ENCODE data around the gene CCDC201.

The CCDC201 gene

DNA sequence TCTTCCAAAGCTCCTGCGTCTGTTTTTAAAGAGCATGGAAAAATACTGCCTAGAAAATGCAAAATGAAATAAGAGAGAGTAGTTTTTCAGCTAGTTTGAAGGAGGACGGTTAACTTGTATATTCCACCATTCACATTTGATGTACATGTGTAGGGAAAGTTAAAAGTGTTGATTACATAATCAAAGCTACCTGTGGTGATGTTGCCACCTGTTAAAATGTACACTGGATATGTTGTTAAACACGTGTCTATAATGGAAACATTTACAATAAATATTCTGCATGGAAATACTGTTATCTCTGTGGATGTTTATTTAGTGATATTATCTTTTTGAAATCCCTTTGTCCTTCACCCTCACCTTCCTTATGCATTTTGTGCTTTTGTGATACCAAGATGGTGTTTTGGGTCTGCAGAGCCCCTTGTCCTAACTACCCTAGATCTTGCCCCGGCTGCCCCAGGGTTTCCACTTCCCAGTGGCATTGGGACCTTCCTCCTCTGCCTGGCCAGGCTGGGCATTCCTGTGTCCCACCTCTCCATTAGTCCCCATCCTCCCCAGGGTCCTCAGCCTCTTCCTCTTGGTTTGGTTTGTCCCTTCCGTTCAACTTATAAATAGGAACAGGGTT lies 20.6 kb upstream of the CCDC201 start:
- no peak for DNase-seq (ENCODE audit: low read depth in 2 of 2)

DNA sequence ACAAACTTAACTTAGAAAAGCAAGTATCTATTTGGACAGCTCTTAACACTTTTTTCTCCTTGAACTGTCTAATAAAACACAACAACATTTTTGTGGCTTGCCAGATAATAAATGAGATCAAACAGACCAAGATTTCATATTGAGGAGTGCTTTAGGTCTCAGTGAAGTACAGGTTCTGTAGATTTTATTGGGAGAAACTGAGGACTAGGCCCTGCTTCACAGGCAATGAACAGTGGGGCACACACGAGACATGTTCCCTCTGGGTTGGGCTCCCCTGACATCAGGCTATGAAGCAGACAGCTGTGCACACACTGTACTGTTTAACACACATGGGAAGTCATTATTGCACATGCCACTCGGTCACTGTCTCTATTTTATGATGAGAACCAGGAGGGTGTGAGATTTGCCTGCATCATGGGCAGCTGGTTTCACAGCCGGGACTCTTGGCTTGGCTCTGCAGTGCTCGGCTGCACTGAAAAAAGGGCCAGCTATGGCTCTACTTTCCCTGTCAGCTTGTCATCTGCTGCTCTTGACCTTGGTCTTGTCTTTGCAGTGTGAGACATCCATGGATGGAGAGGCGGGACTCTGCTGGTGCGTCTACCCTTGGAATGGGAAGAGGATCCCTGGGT lies 19.6 kb upstream of the CCDC201 start:
- DNase-seq (ENCODE audit: low read depth in 2 of 2): no peak

DNA sequence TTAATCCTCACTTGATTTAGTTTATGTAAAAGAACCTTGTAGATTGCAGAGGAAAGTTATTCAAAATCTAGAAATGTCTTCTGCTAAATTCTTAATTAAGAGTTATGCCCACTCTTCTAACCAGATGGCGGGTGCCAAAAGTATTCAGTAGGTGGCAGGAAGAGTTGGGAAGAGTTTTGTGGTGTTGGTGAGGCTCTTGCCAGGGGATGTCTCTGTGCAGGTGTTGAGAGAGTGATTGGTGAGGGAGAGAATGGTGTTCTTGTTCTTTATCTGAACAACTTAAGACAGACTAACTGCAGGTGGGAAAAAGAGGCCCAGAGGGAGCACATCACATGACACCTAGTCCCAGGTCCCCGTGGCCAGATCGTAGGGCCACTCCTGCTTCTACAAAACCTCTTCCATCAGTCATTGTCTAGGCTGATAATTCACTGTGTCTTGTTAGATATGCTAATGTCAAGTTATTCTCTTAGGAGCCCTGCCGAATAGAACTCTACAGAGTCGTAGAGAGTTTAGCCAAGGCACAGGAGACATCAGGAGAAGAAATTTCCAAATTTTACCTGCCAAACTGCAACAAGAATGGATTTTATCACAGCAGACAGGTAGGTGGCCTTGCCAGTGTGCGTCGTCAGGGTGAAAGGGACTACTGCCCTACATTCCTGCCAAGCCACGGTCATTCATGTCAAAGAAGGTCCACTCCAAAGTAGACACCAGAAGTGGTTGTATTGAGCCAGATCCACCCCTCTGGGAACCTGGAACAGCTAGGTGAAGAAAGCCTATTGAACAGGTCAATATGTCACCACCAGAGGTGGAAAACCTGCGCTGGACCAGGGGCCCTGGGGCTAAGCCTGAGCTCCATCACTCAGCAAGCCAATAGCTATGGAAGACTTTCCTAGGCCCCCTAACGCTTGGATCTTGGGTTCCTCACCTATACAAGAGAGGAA lies 18.9 kb upstream of the CCDC201 start:
- DNase-seq (ENCODE audit: low read depth in 2 of 2): no peak

DNA sequence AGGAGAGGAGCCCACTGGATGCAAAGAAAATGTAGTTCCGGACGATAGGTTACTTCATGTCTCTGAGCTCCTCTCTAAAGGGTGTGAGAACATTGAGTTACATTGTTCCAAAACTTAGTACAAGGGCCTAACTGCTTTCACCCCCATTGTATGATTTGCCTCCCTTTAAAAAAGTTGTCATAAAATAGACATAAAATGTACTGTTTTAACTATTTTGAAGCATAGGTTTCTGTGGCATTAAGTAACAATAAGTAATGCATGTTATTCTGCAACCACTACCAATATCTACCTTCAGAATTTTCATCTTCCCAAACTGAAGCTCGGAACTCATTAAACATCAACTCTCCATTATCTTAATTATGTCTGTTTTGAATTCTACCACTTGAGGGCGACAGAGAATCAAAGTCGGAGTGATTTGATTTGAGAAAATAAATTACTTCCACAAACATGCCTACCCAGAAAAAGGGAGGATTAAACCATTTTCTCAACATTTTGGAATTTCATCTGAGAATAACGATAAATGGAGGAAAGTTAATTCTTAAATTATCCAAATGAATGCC lies 18.1 kb upstream of the CCDC201 start:
- DNase-seq (ENCODE audit: low read depth in 2 of 2): no peak

DNA sequence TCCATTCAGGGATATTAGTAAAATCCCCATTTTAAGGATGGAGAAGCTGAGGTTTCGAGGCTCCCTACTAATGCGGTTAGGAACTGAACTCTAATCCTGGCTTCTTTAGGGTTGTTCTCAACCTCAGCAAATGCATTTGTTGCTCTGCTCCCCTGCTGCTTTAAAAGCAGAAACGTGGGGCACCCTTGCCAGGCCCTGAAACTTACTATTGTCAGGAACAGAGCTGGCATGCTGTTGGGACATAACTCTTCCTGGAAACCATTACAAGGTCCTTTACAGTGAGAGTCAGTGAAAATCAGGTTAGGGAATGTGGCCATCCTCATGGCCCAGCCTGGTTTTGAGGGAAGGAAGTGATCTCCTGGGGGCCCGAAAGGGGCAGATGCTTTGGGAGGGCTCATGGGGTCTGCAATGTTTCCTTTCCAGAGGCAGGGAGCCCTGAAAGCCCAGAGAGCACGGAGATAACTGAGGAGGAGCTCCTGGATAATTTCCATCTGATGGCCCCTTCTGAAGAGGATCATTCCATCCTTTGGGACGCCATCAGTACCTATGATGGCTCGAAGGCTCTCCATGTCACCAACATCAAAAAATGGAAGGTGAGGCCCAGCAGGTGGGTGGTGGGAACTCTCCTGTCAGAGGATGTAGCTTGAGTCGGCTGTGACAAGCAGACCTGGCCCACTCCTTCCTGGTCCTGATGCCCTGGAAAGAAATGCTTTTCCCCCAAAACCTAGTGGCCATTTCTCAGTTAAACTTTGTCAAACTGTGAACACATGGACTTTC lies 17.4 kb upstream of the CCDC201 start:
- DNase-seq (ENCODE audit: low read depth in 2 of 2): no peak

DNA sequence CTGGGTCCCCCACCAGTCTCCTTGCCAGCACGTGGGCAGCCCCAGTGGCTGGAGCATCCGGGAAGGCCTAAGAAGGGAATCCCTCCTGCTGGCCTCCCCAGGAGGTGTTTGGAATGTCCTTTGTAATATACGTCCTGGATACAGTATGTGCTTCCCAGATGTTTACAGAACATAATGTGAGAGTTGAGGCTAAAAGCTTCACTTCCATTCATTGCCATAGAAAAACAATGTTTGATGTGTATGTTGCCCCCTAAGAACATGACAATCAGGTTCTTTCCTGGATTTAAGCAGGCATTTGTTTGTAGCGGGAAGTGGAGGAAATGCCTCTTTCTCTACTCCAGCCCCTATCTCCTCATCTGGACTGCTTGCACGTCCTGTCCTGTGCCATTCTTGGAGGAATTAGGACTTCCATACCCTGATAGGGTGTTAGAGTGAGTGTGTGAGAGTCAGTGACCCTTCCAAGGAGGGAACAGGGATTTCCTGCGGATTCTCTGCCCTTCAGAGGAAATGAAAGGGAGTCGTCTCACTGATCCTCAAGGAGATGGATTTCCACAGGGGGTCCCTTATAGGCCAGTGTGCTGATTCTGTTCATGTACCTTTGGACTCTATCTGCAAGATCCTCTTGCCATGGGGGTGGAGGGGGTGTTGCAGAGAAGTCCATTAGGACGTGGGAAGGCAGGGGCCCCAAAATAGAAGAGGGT lies 16.6 kb upstream of the CCDC201 start:
- no peak for DNase-seq (ENCODE audit: low read depth in 2 of 2)

DNA sequence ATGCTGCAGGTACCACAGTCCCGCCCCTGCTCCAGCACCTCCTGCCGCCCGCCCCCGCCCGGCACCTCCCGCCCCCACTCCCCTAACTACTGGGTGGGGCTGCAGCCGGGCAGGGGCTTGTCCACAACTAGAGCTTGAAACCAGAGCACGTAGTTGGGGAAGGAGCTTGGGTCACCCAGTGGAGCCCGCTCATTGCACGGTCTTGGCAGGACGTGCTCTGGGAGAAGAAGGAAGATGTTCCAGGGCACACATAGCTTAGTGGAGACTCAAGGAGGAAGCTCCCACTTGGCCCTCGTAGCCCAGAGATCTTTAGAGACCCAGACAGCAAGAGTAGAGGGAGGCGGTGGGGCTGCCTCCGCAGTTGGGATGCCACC lies 16.1 kb upstream of the CCDC201 start:
- no peak for DNase-seq (ENCODE audit: low read depth in 2 of 2)

DNA sequence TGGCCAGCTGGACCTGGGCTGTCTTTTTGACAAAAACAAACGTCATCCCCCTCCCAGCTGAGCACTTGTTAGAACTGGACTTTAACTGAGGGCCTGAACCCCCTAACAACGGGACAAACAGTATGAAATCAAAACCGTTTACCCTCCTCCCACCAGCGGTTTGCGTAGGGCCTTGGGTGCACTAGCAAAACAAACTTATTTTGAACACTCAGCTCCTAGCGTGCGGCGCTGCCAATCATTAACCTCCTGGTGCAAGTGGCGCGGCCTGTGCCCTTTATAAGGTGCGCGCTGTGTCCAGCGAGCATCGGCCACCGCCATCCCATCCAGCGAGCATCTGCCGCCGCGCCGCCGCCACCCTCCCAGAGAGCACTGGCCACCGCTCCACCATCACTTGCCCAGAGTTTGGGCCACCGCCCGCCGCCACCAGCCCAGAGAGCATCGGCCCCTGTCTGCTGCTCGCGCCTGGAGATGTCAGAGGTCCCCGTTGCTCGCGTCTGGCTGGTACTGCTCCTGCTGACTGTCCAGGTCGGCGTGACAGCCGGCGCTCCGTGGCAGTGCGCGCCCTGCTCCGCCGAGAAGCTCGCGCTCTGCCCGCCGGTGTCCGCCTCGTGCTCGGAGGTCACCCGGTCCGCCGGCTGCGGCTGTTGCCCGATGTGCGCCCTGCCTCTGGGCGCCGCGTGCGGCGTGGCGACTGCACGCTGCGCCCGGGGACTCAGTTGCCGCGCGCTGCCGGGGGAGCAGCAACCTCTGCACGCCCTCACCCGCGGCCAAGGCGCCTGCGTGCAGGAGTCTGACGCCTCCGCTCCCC lies 15.5 kb upstream of the CCDC201 start, which contains the start of gene IGFBP1:
TSS of gene IGFBP1 (plus strand) at position 304 of the 808 bp plus-strand sequence. CDS start at position 469, 165 bp downstream.
- DNase-seq (ENCODE audit: low read depth in 2 of 2): no peak

DNA sequence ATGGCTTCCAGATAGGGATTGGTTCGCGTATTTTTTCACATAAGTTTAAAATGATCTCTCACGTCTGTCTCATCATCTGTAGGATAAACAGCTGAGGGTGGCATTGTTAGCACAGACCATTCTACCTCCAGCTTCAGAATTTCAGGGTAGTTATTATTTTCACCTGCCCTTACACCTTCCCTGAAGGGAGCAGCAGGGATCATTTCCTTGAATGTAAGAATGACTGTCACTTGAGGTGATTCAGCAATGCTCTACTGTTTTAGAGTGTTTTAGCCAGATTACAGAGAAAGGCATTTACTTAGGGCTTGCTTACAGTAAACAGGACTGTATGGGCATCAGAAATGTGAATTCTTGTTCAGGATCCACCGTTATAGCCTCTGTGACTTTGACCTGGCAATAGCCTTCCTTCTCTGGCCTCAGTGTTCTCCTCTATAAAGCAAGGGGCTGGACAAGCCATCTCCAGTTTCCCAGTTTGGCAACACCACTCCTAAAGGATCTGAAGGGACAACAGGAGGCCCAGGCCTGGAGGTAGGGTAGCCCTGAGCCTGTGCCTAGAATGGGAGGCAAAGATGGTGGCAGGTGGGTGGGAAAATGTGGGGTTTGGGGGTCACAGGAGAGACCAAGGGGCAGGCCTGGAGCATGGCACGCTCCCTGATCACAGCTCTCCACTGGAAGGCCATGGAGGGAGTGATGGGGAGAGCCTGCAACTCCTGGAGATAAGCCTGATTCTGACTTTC lies 14.2 kb upstream of the CCDC201 start:
- DNase-seq (ENCODE audit: low read depth in 2 of 2): no peak

DNA sequence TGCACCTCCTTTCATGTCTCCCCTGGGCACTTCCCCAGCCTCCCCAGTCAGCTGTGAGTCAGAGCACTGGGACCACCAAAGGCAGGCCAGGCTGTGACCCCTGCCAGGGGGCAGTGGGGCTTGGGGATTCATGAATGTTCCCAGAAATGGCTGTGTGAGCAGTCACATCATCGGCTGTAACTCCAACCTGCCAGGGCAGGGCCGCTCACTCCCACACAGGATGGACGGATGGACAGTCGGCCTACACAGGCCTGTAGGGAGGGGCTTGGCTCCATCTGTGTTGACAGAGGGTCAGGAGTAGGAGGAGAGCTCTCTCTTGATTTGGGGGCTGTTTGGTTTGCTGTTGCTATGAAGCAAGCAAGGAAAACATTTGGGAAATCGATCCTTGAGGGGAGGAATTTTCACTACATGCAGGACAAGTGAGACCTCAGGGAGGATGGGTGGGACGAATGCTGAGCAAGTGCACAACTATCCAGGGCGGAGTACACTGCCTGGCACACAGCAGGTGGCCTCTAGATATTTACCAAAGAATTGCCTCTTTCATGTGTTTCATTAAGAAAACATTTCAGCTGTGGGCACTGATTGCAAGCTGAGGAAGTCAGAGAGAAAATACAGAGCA lies 12.5 kb upstream of the CCDC201 start:
- no peak for DNase-seq (ENCODE audit: low read depth in 2 of 2)

DNA sequence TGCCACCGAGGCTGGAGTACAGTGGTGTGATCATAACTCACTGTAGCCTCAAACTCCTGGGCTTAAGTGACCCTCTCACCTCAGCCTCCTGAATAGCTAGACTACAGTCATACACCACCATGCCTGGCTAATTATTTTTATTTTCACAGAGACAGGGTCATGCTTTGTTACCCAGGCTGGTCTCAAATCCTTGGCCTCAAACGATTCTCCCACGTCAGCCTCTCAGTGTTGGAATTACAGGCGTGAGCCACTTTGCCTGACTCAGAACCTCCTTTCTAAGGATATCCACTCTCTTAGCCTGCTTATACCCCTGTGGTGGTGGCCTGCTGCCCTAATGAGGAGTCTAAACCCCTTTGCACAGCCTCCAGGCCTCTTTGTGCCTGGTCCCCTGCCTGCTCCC lies 11.3 kb upstream of the CCDC201 start:
- DNase-seq (ENCODE audit: low read depth in 2 of 2): no peak

DNA sequence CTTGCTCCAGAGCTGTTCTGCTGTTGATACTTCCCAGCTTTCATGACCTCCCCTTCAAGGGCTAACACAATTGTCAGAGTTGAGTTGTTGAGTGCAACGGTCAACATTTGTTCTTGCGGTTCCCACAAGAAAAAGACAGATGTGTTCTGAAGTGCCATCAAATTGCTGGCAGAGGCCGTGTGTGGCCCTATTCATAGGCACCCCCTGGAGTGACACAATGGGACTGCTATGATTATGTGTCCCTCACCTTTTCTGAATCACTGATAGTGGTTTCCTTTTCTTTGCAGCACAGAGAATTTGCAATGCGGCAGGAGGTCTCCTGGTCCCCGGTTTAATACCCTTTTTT lies 9.6 kb upstream of the CCDC201 start:
- DNase-seq (ENCODE audit: low read depth in 2 of 2): no peak

DNA sequence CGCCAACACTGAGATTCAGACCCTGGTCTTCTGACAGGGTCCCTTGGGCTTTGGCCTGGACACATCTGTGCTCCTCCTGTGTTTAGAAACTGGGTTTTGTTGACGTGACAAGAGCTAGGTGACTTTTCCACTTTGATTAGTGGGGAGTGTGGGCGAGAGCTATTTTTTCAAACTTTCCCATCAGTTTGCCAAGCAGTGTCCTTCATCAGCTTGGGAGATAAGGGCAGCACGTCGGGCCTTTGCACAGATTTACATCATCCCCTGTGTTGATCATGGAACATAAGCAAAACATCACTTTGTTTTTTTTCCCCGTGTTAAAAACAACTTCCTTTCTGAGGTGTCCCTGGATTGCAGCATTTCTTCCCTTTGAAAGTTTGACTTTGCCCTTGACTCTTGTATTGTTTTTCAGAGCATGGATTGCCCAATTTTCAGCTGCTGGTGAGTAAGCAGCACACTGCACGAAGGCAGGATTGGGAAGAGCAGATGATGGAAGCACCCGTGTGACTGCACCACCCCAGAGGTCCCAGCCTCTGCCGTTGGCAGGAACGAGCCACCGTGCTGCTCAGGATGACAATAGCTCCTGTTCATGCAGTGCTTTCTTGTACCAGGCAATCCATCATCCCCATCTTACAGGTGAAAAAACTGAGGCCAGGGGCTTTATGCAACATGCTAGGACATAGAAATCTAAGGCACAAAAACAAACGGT lies 9.0 kb upstream of the CCDC201 start:
- DNase-seq (ENCODE audit: low read depth in 2 of 2): no peak

DNA sequence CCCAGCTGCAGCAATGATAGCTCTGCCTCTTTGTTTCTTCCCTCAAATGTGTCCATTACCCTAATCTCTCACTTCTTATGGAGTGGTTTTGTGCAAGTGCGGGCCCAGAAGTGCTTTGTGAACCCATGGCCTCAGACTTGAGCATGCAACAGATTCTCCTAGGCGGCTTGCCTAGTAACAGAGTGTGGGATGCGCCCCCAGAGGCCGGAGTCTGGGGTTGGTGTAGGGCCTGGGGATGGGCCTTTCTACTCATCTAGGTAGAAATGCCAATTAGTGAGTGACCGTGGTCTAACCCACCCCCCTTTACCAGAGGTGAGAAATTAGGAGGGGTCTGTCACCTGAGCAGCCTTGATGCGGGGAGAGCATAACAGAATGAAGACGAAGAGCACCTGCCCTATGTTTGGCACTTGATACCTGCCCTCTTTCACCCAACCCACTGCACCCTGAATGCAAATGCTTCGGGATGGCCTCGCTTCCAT lies 8.4 kb upstream of the CCDC201 start:
- no peak for DNase-seq (ENCODE audit: low read depth in 2 of 2)

DNA sequence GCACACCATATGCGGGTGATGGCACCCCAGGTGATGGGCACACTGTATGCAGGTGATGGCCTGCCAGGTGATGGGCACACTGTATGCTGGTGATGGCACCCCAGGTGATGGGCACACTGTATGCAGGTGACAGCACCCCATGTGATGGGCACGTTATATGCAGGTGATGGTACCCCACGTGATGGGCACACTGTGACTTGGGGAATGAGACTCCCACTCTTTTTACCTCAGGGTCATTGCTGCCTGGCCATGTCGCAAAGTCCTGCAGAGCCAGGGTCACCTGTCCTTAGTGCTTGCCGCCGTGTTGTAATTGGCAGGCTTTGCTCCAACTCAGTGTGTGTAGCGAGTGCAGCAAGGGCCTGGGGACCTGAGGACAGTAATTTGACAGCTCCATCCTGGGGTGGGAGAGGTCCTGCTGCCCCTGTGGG lies 7.6 kb upstream of the CCDC201 start:
- DNase-seq (ENCODE audit: low read depth in 2 of 2): no peak

DNA sequence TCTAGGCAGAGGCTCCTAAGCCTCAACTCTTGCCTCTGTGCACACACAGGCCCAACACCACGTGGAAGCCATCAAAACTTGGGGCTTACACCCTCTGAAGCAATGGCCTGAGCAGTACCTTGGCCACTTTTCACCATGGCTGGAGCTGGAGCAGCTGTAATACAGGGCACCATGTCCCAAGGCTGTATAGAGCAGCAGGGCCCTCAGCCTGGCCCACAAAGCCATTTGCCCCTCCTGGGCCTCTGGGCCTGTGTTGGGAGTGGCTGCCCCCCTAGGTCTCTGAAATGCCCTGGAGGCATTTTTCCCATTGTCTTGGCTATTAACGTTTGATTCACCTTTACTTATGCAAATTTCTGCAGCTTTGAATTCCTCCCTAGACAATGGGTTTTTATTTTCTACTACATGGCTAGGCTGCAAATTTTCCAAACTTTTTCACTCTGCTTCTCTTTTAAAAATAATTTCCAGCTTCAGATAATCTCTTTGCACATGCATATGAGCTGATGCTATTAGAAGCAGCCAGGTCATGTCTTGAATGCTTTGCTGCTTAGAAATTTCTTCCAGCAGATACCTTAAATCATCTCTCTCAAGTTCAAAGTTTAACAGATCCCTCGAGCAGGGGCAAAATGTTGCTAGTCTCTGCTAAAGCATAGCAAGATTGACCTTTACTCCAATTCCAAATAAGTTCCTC lies 5.7 kb upstream of the CCDC201 start:
- no peak for DNase-seq (ENCODE audit: low read depth in 2 of 2)

DNA sequence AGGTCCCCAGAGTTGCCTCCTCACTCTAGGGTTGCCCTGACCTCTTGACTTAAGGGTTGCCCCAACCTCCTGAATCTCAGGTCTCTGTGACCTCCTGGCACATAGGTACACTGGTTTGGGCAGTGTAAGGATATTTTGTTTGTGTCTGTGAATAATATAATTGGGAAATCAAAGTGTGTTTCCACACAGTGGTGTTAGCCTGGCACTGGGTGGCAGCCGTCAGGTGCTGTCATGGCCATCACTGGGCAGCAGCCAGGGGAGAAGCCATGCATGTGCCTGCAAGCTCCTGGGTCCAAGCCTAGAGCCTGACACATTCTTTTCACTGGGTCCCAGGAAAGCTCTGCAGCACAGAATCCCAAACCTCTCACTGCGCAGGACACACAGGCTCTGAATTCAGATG lies 3.6 kb upstream of the CCDC201 start:
- DNase-seq (ENCODE audit: low read depth in 2 of 2): no peak
